Measurements from ENCODE around the gene PPP4R2.

DNA sequence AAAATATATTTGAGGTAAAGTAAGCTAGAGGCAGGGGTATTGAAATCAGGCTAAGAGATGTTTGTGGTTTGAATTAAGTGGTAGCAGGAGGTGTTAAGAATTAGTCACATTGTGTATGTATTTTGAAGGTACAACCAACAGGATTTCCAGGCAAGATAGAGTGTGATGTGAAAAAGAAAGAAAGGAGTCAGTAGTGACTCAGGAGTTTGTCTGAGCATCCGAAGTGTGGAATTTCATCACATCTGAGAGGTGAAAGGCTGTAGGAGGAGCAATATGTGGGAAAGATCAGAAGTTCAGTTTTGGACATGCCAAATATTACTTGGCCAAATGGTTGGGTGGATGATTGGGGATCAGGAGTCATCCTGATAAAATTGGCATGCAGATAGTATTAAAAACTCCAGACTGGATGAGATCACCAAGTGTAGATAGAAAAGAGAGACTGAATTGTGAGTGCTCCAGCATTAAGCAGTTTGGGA lies 32.7 kb downstream of the PPP4R2 start:
- TF ChIP-seq, protein P1, sequence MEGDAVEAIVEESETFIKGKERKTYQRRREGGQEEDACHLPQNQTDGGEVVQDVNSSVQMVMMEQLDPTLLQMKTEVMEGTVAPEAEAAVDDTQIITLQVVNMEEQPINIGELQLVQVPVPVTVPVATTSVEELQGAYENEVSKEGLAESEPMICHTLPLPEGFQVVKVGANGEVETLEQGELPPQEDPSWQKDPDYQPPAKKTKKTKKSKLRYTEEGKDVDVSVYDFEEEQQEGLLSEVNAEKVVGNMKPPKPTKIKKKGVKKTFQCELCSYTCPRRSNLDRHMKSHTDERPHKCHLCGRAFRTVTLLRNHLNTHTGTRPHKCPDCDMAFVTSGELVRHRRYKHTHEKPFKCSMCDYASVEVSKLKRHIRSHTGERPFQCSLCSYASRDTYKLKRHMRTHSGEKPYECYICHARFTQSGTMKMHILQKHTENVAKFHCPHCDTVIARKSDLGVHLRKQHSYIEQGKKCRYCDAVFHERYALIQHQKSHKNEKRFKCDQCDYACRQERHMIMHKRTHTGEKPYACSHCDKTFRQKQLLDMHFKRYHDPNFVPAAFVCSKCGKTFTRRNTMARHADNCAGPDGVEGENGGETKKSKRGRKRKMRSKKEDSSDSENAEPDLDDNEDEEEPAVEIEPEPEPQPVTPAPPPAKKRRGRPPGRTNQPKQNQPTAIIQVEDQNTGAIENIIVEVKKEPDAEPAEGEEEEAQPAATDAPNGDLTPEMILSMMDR (IDR thresholded peaks at IDR 0.05) = no peak
- no peak for TF ChIP-seq POLR2A (IDR thresholded peaks at IDR 0.05)
- no peak for TF ChIP-seq POLR2AphosphoS5 (IDR thresholded peaks at IDR 0.05)

All from breast epithelium (tissue), 3 donors.